Measurements from ENCODE around the gene ELP6. TPM values are rescaled to one million over a fixed set of nuclear protein-coding genes. Genes with fewer than 3 reads are reported as not detected.
"Not testable (repeated sequence)": the region's sequence is repeated elsewhere in the genome, so short reads cannot be mapped to it uniquely, and the experiment has no call there.

ELP6 gene
- total and polyA plus RNA-seq, 3 donors from 2014 or later, result 39.7 to 68.4 (median 44.1) TPM

DNA sequence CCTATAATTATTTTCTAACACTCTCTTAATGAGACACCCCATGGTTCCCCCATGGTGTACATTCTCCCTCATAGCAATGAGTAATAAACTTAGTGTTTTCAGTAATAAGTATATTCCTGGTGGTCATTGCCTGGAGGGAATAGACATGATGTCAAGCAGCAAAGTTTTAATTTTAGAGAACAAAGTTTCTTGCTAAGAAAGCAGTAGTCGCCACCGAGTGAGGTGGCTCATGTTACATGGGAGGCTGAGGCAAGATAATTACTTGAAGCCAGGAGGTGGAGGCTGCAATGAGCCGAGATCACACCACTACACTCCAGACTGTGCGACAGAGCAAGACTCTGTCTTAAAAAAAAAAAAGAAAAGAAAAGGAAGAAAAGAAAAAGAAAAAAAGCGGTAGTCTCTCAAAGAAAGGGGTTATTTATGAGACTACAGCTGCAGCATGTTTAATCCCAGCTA, 2.4 kb upstream of the ELP6 start:
- Histone ChIP-seq H3K36me3 (ENCODE audit: low read depth, missing control alignments) (no peaks in the 10 kb centered on the region), H3K27me3 (no peaks in the 10 kb centered on the region), H3K4me1 (peaks cover 12% of the 10 kb centered on the region), H3K4me3 (no peak overlapping the region), H3K27ac (peak overlapping the region in 1 of 2 donors; percentile 9), H3K9me3 (no peaks in the 10 kb centered on the region)
- peak; percentile 19 for DNase-seq
- TF ChIP-seq POLR2A (IDR thresholded peaks at IDR 0.05), result no peak
- TF ChIP-seq, protein P1, sequence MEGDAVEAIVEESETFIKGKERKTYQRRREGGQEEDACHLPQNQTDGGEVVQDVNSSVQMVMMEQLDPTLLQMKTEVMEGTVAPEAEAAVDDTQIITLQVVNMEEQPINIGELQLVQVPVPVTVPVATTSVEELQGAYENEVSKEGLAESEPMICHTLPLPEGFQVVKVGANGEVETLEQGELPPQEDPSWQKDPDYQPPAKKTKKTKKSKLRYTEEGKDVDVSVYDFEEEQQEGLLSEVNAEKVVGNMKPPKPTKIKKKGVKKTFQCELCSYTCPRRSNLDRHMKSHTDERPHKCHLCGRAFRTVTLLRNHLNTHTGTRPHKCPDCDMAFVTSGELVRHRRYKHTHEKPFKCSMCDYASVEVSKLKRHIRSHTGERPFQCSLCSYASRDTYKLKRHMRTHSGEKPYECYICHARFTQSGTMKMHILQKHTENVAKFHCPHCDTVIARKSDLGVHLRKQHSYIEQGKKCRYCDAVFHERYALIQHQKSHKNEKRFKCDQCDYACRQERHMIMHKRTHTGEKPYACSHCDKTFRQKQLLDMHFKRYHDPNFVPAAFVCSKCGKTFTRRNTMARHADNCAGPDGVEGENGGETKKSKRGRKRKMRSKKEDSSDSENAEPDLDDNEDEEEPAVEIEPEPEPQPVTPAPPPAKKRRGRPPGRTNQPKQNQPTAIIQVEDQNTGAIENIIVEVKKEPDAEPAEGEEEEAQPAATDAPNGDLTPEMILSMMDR (IDR thresholded peaks at IDR 0.05), result no peak
- intact Hi-C loops (cut with DNase I; ENCODE audit: low total_unique reads), result no loop called here
- 32 to 38% methylated on average over 5 of the region's 5 CpGs for WGBS, 2 donors

DNA sequence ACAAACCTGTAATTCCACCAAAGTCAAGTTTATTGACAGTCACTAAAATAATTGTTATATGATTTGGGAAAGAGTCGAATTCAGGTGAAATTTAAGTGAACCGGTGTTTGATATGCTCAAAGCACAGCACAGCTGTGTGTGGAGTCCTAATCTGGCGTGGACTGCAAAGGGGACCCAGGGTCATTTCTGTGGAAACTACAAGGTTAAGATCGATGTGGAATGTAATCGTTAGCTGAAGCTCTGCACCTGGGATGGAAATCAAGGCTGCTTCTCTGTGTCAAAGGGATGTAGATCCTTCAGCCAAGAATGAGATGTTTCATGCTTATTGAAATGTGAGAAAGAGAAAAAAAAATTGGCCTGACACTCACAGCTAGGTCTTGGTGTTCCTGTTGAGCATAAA, 1.6 kb upstream of the ELP6 start:
- intact Hi-C loops (cut with DNase I; ENCODE audit: low total_unique reads), result no loop called here
- Histone ChIP-seq H3K9me3 (no peaks in the 10 kb centered on the region), H3K27ac (no peak overlapping the region), H3K27me3 (no peaks in the 10 kb centered on the region), H3K36me3 (ENCODE audit: low read depth, missing control alignments) (no peaks in the 10 kb centered on the region), H3K4me1 (peaks cover 12% of the 10 kb centered on the region), H3K4me3 (no peak overlapping the region)
- DNase-seq, result no peak
- 44% methylated on average over 5 of the region's 5 CpGs for WGBS, 2 donors
- no peak for TF ChIP-seq POLR2A (IDR thresholded peaks at IDR 0.05)
- TF ChIP-seq, protein P1 (IDR thresholded peaks at IDR 0.05), result no peak

DNA sequence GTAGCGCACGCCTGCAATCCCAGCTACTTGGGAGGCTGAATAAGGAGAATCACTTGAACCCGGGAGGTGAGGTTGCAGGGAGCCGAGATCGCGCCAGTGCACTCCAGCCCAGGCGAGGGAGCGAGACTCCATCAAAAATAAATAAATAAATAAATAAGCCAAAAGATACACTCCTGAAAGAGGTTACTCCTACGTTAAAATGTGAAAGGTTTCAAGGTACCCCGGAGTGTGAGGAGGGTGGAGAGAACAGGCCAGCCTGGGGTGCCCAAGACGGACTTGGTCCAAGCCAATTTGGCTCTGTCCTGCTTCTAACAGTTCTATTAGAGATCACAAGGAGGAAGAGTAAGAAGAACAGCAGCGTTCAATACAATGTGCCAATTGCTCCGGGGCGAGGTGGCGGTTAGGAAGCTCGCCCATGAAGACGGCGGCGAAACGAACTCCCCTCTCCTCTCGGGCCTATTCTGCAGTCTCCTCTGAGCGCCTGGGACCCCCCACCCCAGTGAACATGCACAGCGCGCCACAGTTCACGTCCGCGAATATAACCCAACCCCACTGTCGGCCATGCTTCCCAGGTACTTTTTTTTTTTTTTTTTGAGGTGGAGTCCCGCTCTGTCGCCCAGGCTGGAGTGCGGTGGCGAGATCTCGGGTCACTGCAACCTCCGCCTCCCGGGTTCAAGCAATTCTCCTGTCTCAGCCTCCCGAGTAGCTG, 942 bp downstream of the ELP6 start:
- Histone ChIP-seq H3K27ac (peak overlapping the region; percentile 96 to 98), H3K27me3 (no peaks in the 10 kb centered on the region), H3K4me1 (peaks cover 12% of the 10 kb centered on the region), H3K36me3 (ENCODE audit: low read depth, missing control alignments) (no peaks in the 10 kb centered on the region), H3K9me3 (no peaks in the 10 kb centered on the region), H3K4me3 (peak overlapping the region; percentile 72 to 80)
- WGBS, 2 donors, result 9 to 11% methylated on average over 36 of the region's 36 CpGs
- DNase-seq, result peak; percentile 45
- TF ChIP-seq POLR2A (IDR thresholded peaks at IDR 0.05), result no peak
- TF ChIP-seq, protein P1 (IDR thresholded peaks at IDR 0.05), result no peak
- intact Hi-C loops (cut with DNase I; ENCODE audit: low total_unique reads), result no loop called here

DNA sequence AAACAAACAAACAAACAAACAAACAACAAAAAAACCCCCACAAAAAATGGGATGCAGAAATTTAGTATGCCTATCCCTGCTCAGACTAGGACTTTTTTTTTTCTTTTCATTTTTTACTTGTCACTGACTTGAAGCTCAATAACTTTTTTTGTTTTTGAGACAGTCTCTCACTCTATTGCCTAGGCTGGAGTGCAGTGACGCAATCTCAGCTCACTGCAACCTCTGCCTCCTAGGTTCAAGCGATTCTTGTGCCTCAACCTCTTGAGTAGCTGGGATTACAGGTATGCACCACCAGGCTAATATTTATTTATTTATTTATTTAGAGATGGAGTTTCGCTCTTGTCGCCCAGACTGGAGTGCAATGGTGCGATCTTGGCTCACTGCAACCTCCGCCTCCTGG, 8.2 kb downstream of the ELP6 start:
- WGBS, 2 donors, result 98% methylated on average over 6 of the region's 6 CpGs
- intact Hi-C loops (cut with DNase I; ENCODE audit: low total_unique reads), result not testable (repeated sequence)

DNA sequence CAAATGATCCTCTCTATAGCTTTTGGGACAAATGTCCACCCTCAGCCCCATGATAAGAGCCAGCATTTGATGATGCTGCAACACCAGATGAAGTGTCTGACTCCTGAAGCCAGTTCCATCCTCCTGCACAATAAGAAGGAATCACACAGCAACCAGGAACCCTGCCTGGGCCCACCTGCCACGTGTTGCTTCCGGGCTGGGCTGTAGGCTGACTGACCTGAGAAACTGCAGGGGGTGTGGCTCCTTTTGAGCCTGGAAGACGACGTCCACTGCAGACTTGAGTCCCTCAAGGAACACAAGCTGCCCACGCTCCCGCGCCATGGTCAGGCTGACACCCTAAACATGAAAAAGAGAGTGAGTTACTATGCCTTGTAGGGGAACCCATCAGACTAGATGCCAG, 9.4 kb downstream of the ELP6 start:
- no peak for DNase-seq
- intact Hi-C loops (cut with DNase I; ENCODE audit: low total_unique reads), result no loop called here
- no peak overlapping the region for H3K27ac ChIP-seq
- no peaks in the 10 kb centered on the region for H3K27me3 ChIP-seq
- no peaks in the 10 kb centered on the region for H3K36me3 ChIP-seq (ENCODE audit: low read depth, missing control alignments)
- WGBS, 2 donors, result 82 to 84% methylated on average over 7 of the region's 7 CpGs
- no peak for TF ChIP-seq POLR2A (IDR thresholded peaks at IDR 0.05)
- TF ChIP-seq, protein P1 (IDR thresholded peaks at IDR 0.05), result no peak
- H3K4me1 ChIP-seq, result no peaks in the 10 kb centered on the region
- no peaks in the 10 kb centered on the region for H3K9me3 ChIP-seq
- H3K4me3 ChIP-seq, result no peak overlapping the region

More for the DNA sequence above, 8.2 kb downstream of the ELP6 start:
- H3K36me3 ChIP-seq (ENCODE audit: low read depth, missing control alignments); H3K4me3 ChIP-seq; H3K27me3 ChIP-seq; DNase-seq; H3K27ac ChIP-seq; H3K4me1 ChIP-seq; H3K9me3 ChIP-seq: not testable (repeated sequence)
